ENCODE measurements around the gene STRN4. TPM values are rescaled to one million over a fixed set of nuclear protein-coding genes. Genes with fewer than 3 reads are reported as not detected.

STRN4 gene
- total and polyA plus RNA-seq, 2 donors (not counting 3 experiments of a cell fraction or from before 2014, with no cell fraction given) = 116 to 144 TPM

DNA sequence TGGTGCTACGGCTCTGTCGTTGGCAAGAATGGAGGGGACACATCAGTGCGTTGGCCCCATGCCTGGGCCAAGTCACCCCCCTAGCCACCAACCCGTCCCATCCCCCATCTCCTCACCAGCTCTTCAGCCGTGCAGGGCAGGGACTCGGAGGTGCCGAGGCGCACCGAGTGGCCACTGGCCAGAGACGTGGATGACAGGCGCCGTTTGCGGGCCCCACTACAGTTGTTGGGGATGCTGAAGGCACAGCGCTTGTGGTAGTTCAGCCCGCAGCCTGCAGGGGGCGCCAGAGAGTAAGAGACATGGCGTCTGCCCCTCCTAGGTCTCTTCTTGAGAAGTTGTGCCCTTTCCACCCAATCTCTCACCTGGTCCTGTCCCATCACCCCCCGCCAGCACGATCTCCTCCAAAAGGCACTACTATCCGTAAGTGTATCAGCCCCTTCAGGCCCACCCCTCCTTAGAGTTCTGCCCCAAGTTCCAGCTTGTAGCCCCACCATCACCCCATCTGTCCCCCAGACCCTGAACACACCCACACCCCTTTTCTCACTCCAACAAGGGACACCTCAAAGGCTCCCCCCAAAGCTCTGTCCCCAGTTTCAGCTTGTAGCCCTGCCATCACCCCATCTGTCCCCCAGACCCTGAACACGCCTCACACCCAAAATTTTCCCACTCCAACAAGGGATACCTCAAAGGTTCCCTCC lies 41.7 kb downstream of the STRN4 start:
- Histone ChIP-seq H3K9me3 (replicated peaks; ENCODE audit: control insufficient read depth, insufficient read depth, low read length) (no peaks in the 10 kb centered on the region), H3K4me1 (ENCODE audit: control insufficient read depth, extremely low read depth, insufficient read depth, low read length) (no peaks in the 10 kb centered on the region), H2AFZ (ENCODE audit: low read depth, low read length) (no peak overlapping the region), H3K9ac (replicated peaks; ENCODE audit: extremely low read depth, insufficient read depth, low read length) (no peak overlapping the region), H3K4me3 (replicated peaks in 1 of 3; ENCODE audit: insufficient read depth in 1 of 3, low read depth in 1 of 3, low read length in 3 of 3) (no peak overlapping the region), H3K9me1 (replicated peaks; ENCODE audit: control insufficient read depth, extremely low read depth, insufficient read depth, low read length) (no peaks in the 10 kb centered on the region), H3K79me2 (ENCODE audit: control insufficient read depth, insufficient read depth, low read length) (peaks cover 2% of the 10 kb centered on the region), H3K27ac (ENCODE audit: insufficient read depth, low read depth, low read length) (no peak overlapping the region), H3K27me3 (ENCODE audit: control insufficient read depth in 2 of 2, insufficient read depth in 2 of 2, low read length in 2 of 2) (no peaks in the 10 kb centered on the region), H3K4me2 (ENCODE audit: insufficient read depth, low read length) (no peak overlapping the region), H3K36me3 (ENCODE audit: control insufficient read depth in 2 of 2, extremely low read depth in 1 of 2, insufficient read depth in 2 of 2, low read length in 2 of 2) (peaks cover 16 to 33% of the 10 kb centered on the region in 2 experiments), H4K20me1 (replicated peaks; ENCODE audit: control insufficient read depth, extremely low read depth, insufficient read depth, low read length) (no peaks in the 10 kb centered on the region)
- ChIA-PET POLR2A (interaction anchor here (0.6 kb wide), 1 partner anchor 23 kb away, joined by 5 read pairs; no protein-coding TSS in a partner anchor), CTCF (interaction anchor here (0.7 to 10.0 kb wide), 12 partner anchors 10 to 136 kb away, joined by 3 to 95 read pairs (median 6); partner anchors contain the start of genes FKRP and PRKD2)
- FAIRE-seq = peak; percentile 86
- dilution Hi-C loops (cut with MboI; ENCODE audit: extremely low pct_ligation_motif_present, low sequenced_read_pairs) (no loop called here), intact Hi-C loops (cut with micrococcal nuclease) (loop anchor here (1.0 kb wide), 2 partner anchors 24 to 49 kb away; no protein-coding TSS in a partner anchor)
- peak; percentile 64 for DNase-seq (ENCODE audit: low read depth, low spot score)
- no TSS peak for BruUV-seq (replicated peaks)
- TF ChIP-seq POLR2A (IDR thresholded peaks at IDR 0.05; ENCODE audit: low read depth, low read length) (peak; percentile 26), POLR2AphosphoS5 (IDR thresholded peaks at IDR 0.05; ENCODE audit: insufficient read depth, low read depth, low read length) (peak; percentile 41), JUN (IDR thresholded peaks at IDR 0.05; ENCODE audit: borderline replicate concordance, insufficient read depth, insufficient read length, low read depth) (no peak)
- TF ChIP-seq, protein P1, sequence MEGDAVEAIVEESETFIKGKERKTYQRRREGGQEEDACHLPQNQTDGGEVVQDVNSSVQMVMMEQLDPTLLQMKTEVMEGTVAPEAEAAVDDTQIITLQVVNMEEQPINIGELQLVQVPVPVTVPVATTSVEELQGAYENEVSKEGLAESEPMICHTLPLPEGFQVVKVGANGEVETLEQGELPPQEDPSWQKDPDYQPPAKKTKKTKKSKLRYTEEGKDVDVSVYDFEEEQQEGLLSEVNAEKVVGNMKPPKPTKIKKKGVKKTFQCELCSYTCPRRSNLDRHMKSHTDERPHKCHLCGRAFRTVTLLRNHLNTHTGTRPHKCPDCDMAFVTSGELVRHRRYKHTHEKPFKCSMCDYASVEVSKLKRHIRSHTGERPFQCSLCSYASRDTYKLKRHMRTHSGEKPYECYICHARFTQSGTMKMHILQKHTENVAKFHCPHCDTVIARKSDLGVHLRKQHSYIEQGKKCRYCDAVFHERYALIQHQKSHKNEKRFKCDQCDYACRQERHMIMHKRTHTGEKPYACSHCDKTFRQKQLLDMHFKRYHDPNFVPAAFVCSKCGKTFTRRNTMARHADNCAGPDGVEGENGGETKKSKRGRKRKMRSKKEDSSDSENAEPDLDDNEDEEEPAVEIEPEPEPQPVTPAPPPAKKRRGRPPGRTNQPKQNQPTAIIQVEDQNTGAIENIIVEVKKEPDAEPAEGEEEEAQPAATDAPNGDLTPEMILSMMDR (IDR thresholded peaks at IDR 0.05; ENCODE audit: extremely low read depth in 1 of 2, insufficient read depth in 1 of 2, low read depth in 1 of 2, low read length in 2 of 2) = peak; percentile 95 to 98

DNA sequence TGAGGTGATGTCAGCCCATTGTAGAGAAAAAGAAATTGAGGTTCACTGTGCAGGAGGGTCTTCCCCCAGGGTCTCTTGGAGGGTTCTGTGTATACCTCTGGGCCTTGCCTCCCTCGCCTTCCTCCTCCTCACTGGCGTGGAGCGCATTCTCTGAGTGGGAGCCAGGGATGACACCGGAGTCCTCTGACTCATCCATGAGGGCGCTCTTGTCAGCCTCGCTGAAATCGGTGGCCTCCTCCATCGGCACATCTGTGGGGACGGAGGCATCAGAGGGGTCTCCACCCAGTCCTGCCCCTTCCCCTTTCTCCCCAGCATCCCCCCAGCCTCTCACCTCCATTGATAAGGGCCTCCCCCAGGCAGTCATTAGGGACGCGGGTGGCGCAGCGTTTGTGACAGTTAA lies 45.5 kb downstream of the STRN4 start:
- no peaks in the 10 kb centered on the region for H3K9me1 ChIP-seq (replicated peaks; ENCODE audit: control insufficient read depth, extremely low read depth, insufficient read depth, low read length)
- intact Hi-C loops (cut with micrococcal nuclease) = no loop called here
- no peak for FAIRE-seq
- no peak overlapping the region for H2AFZ ChIP-seq (ENCODE audit: low read depth, low read length)
- H4K20me1 ChIP-seq (replicated peaks; ENCODE audit: control insufficient read depth, extremely low read depth, insufficient read depth, low read length) = no peaks in the 10 kb centered on the region
- no peak overlapping the region for H3K4me3 ChIP-seq (replicated peaks in 1 of 3; ENCODE audit: insufficient read depth in 1 of 3, low read depth in 1 of 3, low read length in 3 of 3)
- peaks cover 2% of the 10 kb centered on the region for H3K79me2 ChIP-seq (ENCODE audit: control insufficient read depth, insufficient read depth, low read length)
- POLR2A ChIA-PET = no interaction called here
- H3K36me3 ChIP-seq (ENCODE audit: control insufficient read depth in 2 of 2, extremely low read depth in 1 of 2, insufficient read depth in 2 of 2, low read length in 2 of 2) = peaks cover 21 to 44% of the 10 kb centered on the region in 2 experiments
- dilution Hi-C loops (cut with MboI; ENCODE audit: extremely low pct_ligation_motif_present, low sequenced_read_pairs) = no loop called here
- no peaks in the 10 kb centered on the region for H3K4me1 ChIP-seq (ENCODE audit: control insufficient read depth, extremely low read depth, insufficient read depth, low read length)
- BruUV-seq (replicated peaks) = no TSS peak
- TF ChIP-seq, protein P2, sequence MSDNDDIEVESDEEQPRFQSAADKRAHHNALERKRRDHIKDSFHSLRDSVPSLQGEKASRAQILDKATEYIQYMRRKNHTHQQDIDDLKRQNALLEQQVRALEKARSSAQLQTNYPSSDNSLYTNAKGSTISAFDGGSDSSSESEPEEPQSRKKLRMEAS (IDR thresholded peaks at IDR 0.05; ENCODE audit: insufficient read depth, insufficient read length) = no peak
- TF ChIP-seq EZH2 (IDR thresholded peaks at IDR 0.05; ENCODE audit: borderline replicate concordance, low read depth, low read length, severe bottlenecking) (no peak), POLR2A (IDR thresholded peaks at IDR 0.05; ENCODE audit: low read depth, low read length) (no peak), JUN (IDR thresholded peaks at IDR 0.05; ENCODE audit: borderline replicate concordance, insufficient read depth, insufficient read length, low read depth) (no peak), FOS (IDR thresholded peaks at IDR 0.05; ENCODE audit: borderline replicate concordance, insufficient read depth, low read length) (no peak), MYC (IDR thresholded peaks at IDR 0.05; ENCODE audit: low read depth, low read length) (no peak), POLR2AphosphoS5 (IDR thresholded peaks at IDR 0.05; ENCODE audit: insufficient read depth, low read depth, low read length) (no peak), GATA2 (IDR thresholded peaks at IDR 0.05; ENCODE audit: insufficient read depth, insufficient read length, low read depth, low read length) (no peak)
- TF ChIP-seq, protein P1 (IDR thresholded peaks at IDR 0.05; ENCODE audit: extremely low read depth in 1 of 2, insufficient read depth in 1 of 2, low read depth in 1 of 2, low read length in 2 of 2) = no peak
- H3K9me3 ChIP-seq (replicated peaks; ENCODE audit: control insufficient read depth, insufficient read depth, low read length) = no peaks in the 10 kb centered on the region
- CTCF ChIA-PET = no interaction called here
- no peak overlapping the region for H3K4me2 ChIP-seq (ENCODE audit: insufficient read depth, low read length)
- no peak overlapping the region for H3K27ac ChIP-seq (ENCODE audit: insufficient read depth, low read depth, low read length)
- H3K27me3 ChIP-seq (ENCODE audit: control insufficient read depth in 2 of 2, insufficient read depth in 2 of 2, low read length in 2 of 2) = no peaks in the 10 kb centered on the region
- DNase-seq (ENCODE audit: low read depth, low spot score) = no peak
- H3K9ac ChIP-seq (replicated peaks; ENCODE audit: extremely low read depth, insufficient read depth, low read length) = no peak overlapping the region
